CD8-positive, alpha-beta memory T cell (primary cell): Measurements from ENCODE around the gene TMIGD2. TPM values are rescaled to one million over a fixed set of nuclear protein-coding genes. Genes with fewer than 3 reads are reported as not detected.
"Not testable (repeated sequence)": the region's sequence is repeated elsewhere in the genome, so short reads cannot be mapped to it uniquely, and the experiment has no call there.

Source experiments
- CTCF ChIA-PET: fragments of 350-600 bp; sonication (Branson Sonifier 250); formaldehyde crosslinking; loops from one replicate; lab custom pipeline; 2021; ENCODE audit warnings: antibody characterized with exemption; lab: Charles Lee
- POLR2A ChIA-PET: fragments of 350-600 bp; sonication (Branson Sonifier 250); formaldehyde crosslinking; loops from one replicate; lab custom pipeline; 2021; ENCODE audit warnings: antibody characterized with exemption; lab: Charles Lee
- DNase-seq, 5 donors: peaks; one replicate each; pipeline versions ENCODE4 v3.0.0 to v3.0.0-alpha.2; 2020 to 2022; ENCODE audit warnings: mixed read lengths in 1 of 5
- H3K27ac ChIP-seq: one replicate; pipeline ENCODE4 v1.7.0; 2013; ENCODE audit warnings: low read depth, mild to moderate bottlenecking, low read length, moderate library complexity
- H3K27me3 ChIP-seq: 2 replicates; pipeline ENCODE4 v1.7.0; 2013; ENCODE audit warnings: low read length, mild to moderate bottlenecking; ENCODE audit not compliant: insufficient read depth, poor library complexity, severe bottlenecking
- H3K36me3 ChIP-seq: 2 replicates; pipeline ENCODE4 v1.7.0; 2013; ENCODE audit warnings: mild to moderate bottlenecking, low read length, moderate library complexity; ENCODE audit not compliant: insufficient read depth
- H3K4me1 ChIP-seq: 2 replicates; pipeline ENCODE4 v1.7.0; 2013; ENCODE audit warnings: mild to moderate bottlenecking, low read length, moderate library complexity; ENCODE audit not compliant: insufficient read depth
- H3K4me3 ChIP-seq: 2 replicates; pipeline ENCODE4 v1.7.0; 2013; ENCODE audit warnings: mild to moderate bottlenecking, low read length
- H3K9me3 ChIP-seq: 2 replicates; pipeline ENCODE4 v1.7.0; 2013; ENCODE audit warnings: mild to moderate bottlenecking, low read length
- H3K27ac Mint-ChIP-seq, 8 donors: one replicate each; pipeline ENCODE4 v1.8.0; 2020 to 2021; ENCODE audit warnings: mixed read lengths in 8 of 8, mild to moderate bottlenecking in 6 of 8, inconsistent platforms in 3 of 8, moderate library complexity in 3 of 8
- H3K27me3 Mint-ChIP-seq, 2 donors: one replicate each; pipeline ENCODE4 v1.8.0; 2020 to 2021; ENCODE audit warnings: mixed read lengths in 2 of 2, mild to moderate bottlenecking in 1 of 2, moderate library complexity in 1 of 2
- H3K36me3 Mint-ChIP-seq, 3 donors: one replicate each; pipeline ENCODE4 v1.8.0; 2020 to 2021; ENCODE audit warnings: mixed read lengths in 3 of 3, inconsistent platforms in 1 of 3, mild to moderate bottlenecking in 1 of 3
- H3K4me1 Mint-ChIP-seq, 3 donors: one replicate each; pipeline ENCODE4 v1.8.0; 2020 to 2021; ENCODE audit warnings: mixed read lengths in 3 of 3, inconsistent platforms in 1 of 3, mild to moderate bottlenecking in 1 of 3
- H3K4me3 Mint-ChIP-seq, 7 donors: one replicate each; pipeline ENCODE4 v1.8.0; 2020 to 2021; ENCODE audit warnings: mixed read lengths in 7 of 7, mild to moderate bottlenecking in 6 of 7, moderate library complexity in 4 of 7, inconsistent platforms in 2 of 7
- H3K9me3 Mint-ChIP-seq, 5 donors: one replicate each; pipeline ENCODE4 v1.8.0; 2020 to 2022; ENCODE audit warnings: mixed read lengths in 5 of 5, mild to moderate bottlenecking in 3 of 5, moderate library complexity in 2 of 5, inconsistent platforms in 1 of 5
- polyA plus RNA-seq: library from polyadenylated mRNA; unstranded; fragments of 300-500 nt; fragmentation: Illumina TruSeq; gene quantifications from one replicate; pipeline ENCODE4 v1.2.3, GENCODE V29; 2021
- total RNA-seq, 2 experiments: library from RNA; stranded (reverse); gene quantifications; one replicate each; pipeline ENCODE4 v1.2.3, GENCODE V29; 2021

Gene TMIGD2
- total RNA-seq: 1 to 10 TPM; 5.9 to 7.0 TPM
- polyA plus RNA-seq: 40.5 TPM

DNA sequence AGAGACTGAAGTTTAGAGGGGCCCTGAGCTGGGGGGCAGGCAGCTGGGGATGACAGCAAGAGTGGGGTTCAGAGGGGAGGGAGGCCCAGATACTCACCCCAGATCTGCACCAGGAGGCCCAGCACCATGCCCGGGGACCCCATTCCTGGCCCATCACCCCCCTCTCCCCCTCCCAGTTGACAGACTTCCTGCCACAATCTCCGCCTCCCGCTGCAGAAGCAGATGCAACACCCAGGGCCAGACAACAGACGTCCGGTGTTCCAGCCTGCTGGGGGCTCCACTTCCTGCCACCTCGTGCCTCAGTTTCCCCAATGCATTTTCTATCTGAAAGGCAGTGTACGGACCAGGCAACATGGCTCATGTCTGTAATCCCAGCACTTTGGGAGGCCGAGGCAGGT is at the start of gene TMIGD2:
TSS of gene TMIGD2 (minus strand) at position 147 of the 398 bp plus-strand sequence. CDS start at position 143, 4 bp downstream.
- peaks cover 0 to 4% (median 3%) of the 10 kb centered on the region in 3 donors for H3K36me3 Mint-ChIP-seq
- H3K4me1 ChIP-seq: peaks cover 25% of the 10 kb centered on the region
- H3K4me1 Mint-ChIP-seq: peaks cover 25 to 33% (median 28%) of the 10 kb centered on the region in 3 donors
- H3K9me3 ChIP-seq: no peaks in the 10 kb centered on the region
- no peak within 1 kb of the TSS for H3K27ac ChIP-seq
- no peaks in the 10 kb centered on the region for H3K27me3 ChIP-seq
- peak within 1 kb of the TSS; percentile 85 to 92 (median 89) for H3K4me3 Mint-ChIP-seq
- peaks cover 3 to 14% of the 10 kb centered on the region in 2 donors for H3K27me3 Mint-ChIP-seq
- no peaks in the 10 kb centered on the region for H3K9me3 Mint-ChIP-seq
- no peaks in the 10 kb centered on the region for H3K36me3 ChIP-seq
- ChIA-PET POLR2A (interaction anchor here (0.6 to 1.3 kb wide), 2 partner anchors 40 to 69 kb away, joined by 3 to 4 read pairs; no protein-coding TSS in a partner anchor), CTCF (interaction anchor here (1.1 to 1.4 kb wide), 2 partner anchors 35 to 40 kb away, joined by 3 to 4 read pairs; no protein-coding TSS in a partner anchor)
- DNase-seq: peak in 1 of 5 donors; percentile 51
- H3K27ac Mint-ChIP-seq: peak within 1 kb of the TSS; percentile 85 to 97 (median 88)
- peak within 1 kb of the TSS; percentile 33 for H3K4me3 ChIP-seq

DNA sequence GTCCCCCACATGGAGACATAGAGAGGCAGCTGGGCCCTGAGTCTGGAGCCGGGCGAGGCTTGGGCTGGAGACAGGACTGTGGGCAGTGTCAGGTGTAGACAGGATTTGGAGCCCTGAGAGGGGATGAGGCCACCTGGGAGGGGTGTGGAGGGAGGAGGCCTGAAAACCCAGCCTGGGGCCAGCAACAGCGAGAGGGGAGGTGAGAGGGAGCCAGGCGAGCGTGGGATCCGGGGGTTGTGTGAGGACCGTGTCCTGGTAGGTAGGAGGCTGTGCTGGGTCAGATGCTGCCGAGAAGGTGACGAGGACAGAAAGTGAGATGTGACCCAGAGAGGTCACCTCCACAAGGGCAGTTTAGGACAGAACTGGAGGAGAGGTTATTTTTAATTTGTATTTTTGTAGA is 48.5 kb upstream of the TMIGD2 start:
- H3K27me3 Mint-ChIP-seq: no peaks in the 10 kb centered on the region
- peaks cover 0 to 31% (median 3%) of the 10 kb centered on the region in 3 donors for H3K36me3 Mint-ChIP-seq
- no peaks in the 10 kb centered on the region for H3K4me1 ChIP-seq
- no peaks in the 10 kb centered on the region for H3K36me3 ChIP-seq
- H3K9me3 ChIP-seq: no peaks in the 10 kb centered on the region
- no peak overlapping the region for H3K4me3 ChIP-seq
- no peaks in the 10 kb centered on the region for H3K9me3 Mint-ChIP-seq
- peaks cover 2 to 7% (median 4%) of the 10 kb centered on the region in 3 donors for H3K4me1 Mint-ChIP-seq
- H3K27ac Mint-ChIP-seq: peak overlapping the region in 2 of 8 donors; percentile 6 to 96
- no peak overlapping the region for H3K4me3 Mint-ChIP-seq
- no peak for DNase-seq
- no peak overlapping the region for H3K27ac ChIP-seq
- CTCF ChIA-PET: interaction anchor here (4.8 kb wide), 1 partner anchor 83 kb away, joined by 41 read pairs; no protein-coding TSS in a partner anchor
- POLR2A ChIA-PET: no interaction called here
- no peaks in the 10 kb centered on the region for H3K27me3 ChIP-seq

- H3K27ac Mint-ChIP-seq: peak overlapping the region in 3 of 8 donors; percentile 1 to 96 (median 6)
- no peaks in the 10 kb centered on the region for H3K9me3 Mint-ChIP-seq
- no peak overlapping the region for H3K4me3 Mint-ChIP-seq
- H3K27me3 Mint-ChIP-seq: no peaks in the 10 kb centered on the region
- Histone ChIP-seq H3K9me3 (no peaks in the 10 kb centered on the region), H3K4me3 (no peak overlapping the region), H3K27ac (no peak overlapping the region), H3K4me1 (no peaks in the 10 kb centered on the region), H3K36me3 (no peaks in the 10 kb centered on the region), H3K27me3 (no peaks in the 10 kb centered on the region)
- DNase-seq: no peak
- H3K4me1 Mint-ChIP-seq: peaks cover 5 to 11% (median 7%) of the 10 kb centered on the region in 3 donors
- peaks cover 0 to 35% (median 3%) of the 10 kb centered on the region in 3 donors for H3K36me3 Mint-ChIP-seq
- CTCF ChIA-PET: interaction anchor here (4.8 kb wide), 1 partner anchor 83 kb away, joined by 41 read pairs; no protein-coding TSS in a partner anchor
- POLR2A ChIA-PET: no interaction called here
Measured at GRCh38 chr19:4350111-4350510, 47.9 kb upstream of the TMIGD2 start.

DNA sequence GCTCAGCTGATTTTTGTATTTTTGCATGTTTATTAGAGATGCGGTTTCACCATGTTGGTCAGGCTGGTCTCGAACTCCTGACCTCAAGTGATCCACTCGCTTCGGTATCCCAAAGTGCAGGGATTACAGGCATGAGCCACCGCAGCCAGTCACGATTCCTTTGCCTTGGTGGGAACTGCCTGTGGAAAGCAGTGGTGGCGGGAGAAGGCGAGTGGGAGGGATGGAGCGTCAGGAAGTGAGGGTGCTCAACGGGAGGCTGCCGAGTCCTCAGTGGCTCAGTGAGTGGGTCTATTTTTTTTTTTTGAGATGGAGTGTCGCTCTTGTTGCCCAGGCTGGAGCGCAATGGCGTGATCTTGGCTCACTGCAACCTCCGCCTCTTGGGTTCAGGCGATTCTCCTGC is 47.0 kb upstream of the TMIGD2 start:
- H3K27me3 Mint-ChIP-seq, H3K9me3 ChIP-seq, H3K9me3 Mint-ChIP-seq, H3K4me1 ChIP-seq, H3K4me3 Mint-ChIP-seq, H3K27me3 ChIP-seq, H3K36me3 ChIP-seq, H3K4me3 ChIP-seq, DNase-seq, POLR2A ChIA-PET, CTCF ChIA-PET, H3K27ac ChIP-seq: not testable (repeated sequence)
- peak overlapping the region in 1 of 8 donors; percentile 48 for H3K27ac Mint-ChIP-seq
- peaks cover 0 to 35% (median 3%) of the 10 kb centered on the region in 3 donors for H3K36me3 Mint-ChIP-seq
- peaks cover 5 to 13% (median 7%) of the 10 kb centered on the region in 3 donors for H3K4me1 Mint-ChIP-seq

- Mint-ChIP-seq H3K4me3 (peak overlapping the region in 1 of 7 donors; percentile 69), H3K27me3 (peaks cover 0 to 3% of the 10 kb centered on the region in 2 donors), H3K27ac (peak overlapping the region in 2 of 8 donors; percentile 38 to 54), H3K36me3 (peaks cover 0 to 38% (median 3%) of the 10 kb centered on the region in 3 donors), H3K9me3 (no peaks in the 10 kb centered on the region), H3K4me1 (peaks cover 12 to 23% (median 14%) of the 10 kb centered on the region in 3 donors)
- Histone ChIP-seq H3K9me3 (no peaks in the 10 kb centered on the region), H3K27me3 (no peaks in the 10 kb centered on the region), H3K4me3 (no peak overlapping the region), H3K36me3 (no peaks in the 10 kb centered on the region), H3K27ac (no peak overlapping the region), H3K4me1 (peaks cover 8% of the 10 kb centered on the region)
- POLR2A ChIA-PET: interaction anchor here (0.6 to 0.7 kb wide), 3 partner anchors 11 to 43 kb away, joined by 4 to 5 read pairs (median 4); partner anchors contain the start of gene FSD1
- DNase-seq: no peak
- CTCF ChIA-PET: no interaction called here
Measured at GRCh38 chr19:4347521-4347920, 45.3 kb upstream of the TMIGD2 start.

GRCh38 chr19:4346020-4346383 is 43.8 kb upstream of the TMIGD2 start:
- ChIA-PET CTCF (interaction anchor here (1.2 kb wide), 1 partner anchor 55 kb away, joined by 3 read pairs; the partner anchor contains the start of gene SH3GL1), POLR2A (interaction anchor here (0.6 kb wide), 1 partner anchor 79 kb away, joined by 3 read pairs; no protein-coding TSS in a partner anchor)
- Histone ChIP-seq H3K36me3 (no peaks in the 10 kb centered on the region), H3K27me3 (no peaks in the 10 kb centered on the region), H3K9me3 (no peaks in the 10 kb centered on the region), H3K4me3 (no peak overlapping the region), H3K4me1 (peaks cover 13% of the 10 kb centered on the region), H3K27ac (no peak overlapping the region)
- Mint-ChIP-seq H3K9me3 (no peaks in the 10 kb centered on the region), H3K36me3 (peaks cover 0 to 38% (median 3%) of the 10 kb centered on the region in 3 donors), H3K4me3 (peak overlapping the region in 4 of 7 donors; percentile 3 to 29 (median 8)), H3K27me3 (peaks cover 0 to 3% of the 10 kb centered on the region in 2 donors), H3K4me1 (peaks cover 18 to 30% (median 21%) of the 10 kb centered on the region in 3 donors), H3K27ac (peak overlapping the region in 2 of 8 donors; percentile 73 to 94)
- no peak for DNase-seq

- Histone ChIP-seq H3K27ac (no peak overlapping the region), H3K36me3 (no peaks in the 10 kb centered on the region), H3K4me3 (no peak overlapping the region), H3K9me3 (no peaks in the 10 kb centered on the region), H3K27me3 (no peaks in the 10 kb centered on the region), H3K4me1 (peaks cover 13% of the 10 kb centered on the region)
- POLR2A ChIA-PET: no interaction called here
- H3K27ac Mint-ChIP-seq: peak overlapping the region in 2 of 8 donors; percentile 54 to 72
- peaks cover 0 to 35% (median 3%) of the 10 kb centered on the region in 3 donors for H3K36me3 Mint-ChIP-seq
- peak overlapping the region; percentile 52 to 82 (median 63) for H3K4me3 Mint-ChIP-seq
- CTCF ChIA-PET: interaction anchor here (1.2 to 3.5 kb wide), 3 partner anchors 7 to 55 kb away, joined by 3 to 30 read pairs (median 10); partner anchors contain the start of gene SH3GL1
- H3K4me1 Mint-ChIP-seq: peaks cover 18 to 30% (median 21%) of the 10 kb centered on the region in 3 donors
- H3K9me3 Mint-ChIP-seq: no peaks in the 10 kb centered on the region
- no peak for DNase-seq
- H3K27me3 Mint-ChIP-seq: peaks cover 0 to 3% of the 10 kb centered on the region in 2 donors
Measured at GRCh38 chr19:4345342-4346019, 43.3 kb upstream of the TMIGD2 start.
